Ishikawa (cell line): ENCODE data around the gene MRPL1.

ENCODE experiments used
- CEBPB ChIP-seq: IDR thresholded peaks from 2 replicates; pipeline ENCODE4 v1.6.1; 2012
- TAF1 ChIP-seq: IDR thresholded peaks from 2 replicates; pipeline ENCODE4 v1.6.1; 2012; ENCODE audit warnings: low read depth, mild to moderate bottlenecking
- YY1 ChIP-seq: IDR thresholded peaks from 2 replicates; pipeline ENCODE4 v1.6.1; 2012; ENCODE audit warnings: low read depth
- TF ChIP-seq, protein P1 (sequence below): IDR thresholded peaks from 2 replicates; pipeline ENCODE4 v1.6.1; 2012; ENCODE audit warnings: low read depth, mild to moderate bottlenecking

DNA sequence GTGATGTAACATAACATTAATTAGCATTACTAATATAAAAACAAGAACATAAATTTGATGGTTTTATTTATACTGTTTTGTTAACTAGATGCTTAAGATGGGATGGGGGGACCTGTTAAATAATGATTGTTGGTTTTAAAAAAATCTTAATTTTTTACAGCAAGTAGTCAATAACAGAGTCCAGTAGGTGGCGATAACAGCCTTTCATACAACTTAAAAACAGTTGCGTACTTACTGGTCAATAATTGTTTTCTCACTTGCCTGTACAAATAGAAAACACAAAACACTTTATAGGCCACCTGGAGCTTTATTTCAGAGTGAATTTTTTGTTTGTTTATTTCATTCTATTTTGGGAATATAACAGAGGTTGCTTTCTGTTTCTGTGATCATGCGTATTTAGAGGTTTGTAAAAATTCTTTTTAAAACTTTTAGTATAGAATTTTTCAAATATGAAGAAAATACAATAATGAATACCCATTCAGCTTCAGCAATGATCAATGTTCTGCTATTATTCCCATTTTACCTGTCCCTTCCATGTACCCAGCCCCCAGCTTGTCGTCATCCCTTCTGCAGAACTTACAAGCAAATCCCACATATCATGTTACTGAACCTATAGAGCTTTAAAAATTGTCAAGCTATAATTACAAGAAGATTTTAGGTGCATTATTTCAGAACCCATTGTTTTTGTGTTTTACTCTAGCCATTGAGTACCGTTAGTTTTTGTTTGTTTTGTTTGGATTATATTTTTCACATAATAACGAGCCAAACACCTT is 97.1 kb downstream of the MRPL1 start:
- no peak for TF ChIP-seq TAF1
- no peak for TF ChIP-seq CEBPB
- TF ChIP-seq, protein P1, sequence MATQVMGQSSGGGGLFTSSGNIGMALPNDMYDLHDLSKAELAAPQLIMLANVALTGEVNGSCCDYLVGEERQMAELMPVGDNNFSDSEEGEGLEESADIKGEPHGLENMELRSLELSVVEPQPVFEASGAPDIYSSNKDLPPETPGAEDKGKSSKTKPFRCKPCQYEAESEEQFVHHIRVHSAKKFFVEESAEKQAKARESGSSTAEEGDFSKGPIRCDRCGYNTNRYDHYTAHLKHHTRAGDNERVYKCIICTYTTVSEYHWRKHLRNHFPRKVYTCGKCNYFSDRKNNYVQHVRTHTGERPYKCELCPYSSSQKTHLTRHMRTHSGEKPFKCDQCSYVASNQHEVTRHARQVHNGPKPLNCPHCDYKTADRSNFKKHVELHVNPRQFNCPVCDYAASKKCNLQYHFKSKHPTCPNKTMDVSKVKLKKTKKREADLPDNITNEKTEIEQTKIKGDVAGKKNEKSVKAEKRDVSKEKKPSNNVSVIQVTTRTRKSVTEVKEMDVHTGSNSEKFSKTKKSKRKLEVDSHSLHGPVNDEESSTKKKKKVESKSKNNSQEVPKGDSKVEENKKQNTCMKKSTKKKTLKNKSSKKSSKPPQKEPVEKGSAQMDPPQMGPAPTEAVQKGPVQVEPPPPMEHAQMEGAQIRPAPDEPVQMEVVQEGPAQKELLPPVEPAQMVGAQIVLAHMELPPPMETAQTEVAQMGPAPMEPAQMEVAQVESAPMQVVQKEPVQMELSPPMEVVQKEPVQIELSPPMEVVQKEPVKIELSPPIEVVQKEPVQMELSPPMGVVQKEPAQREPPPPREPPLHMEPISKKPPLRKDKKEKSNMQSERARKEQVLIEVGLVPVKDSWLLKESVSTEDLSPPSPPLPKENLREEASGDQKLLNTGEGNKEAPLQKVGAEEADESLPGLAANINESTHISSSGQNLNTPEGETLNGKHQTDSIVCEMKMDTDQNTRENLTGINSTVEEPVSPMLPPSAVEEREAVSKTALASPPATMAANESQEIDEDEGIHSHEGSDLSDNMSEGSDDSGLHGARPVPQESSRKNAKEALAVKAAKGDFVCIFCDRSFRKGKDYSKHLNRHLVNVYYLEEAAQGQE, result no peak
- TF ChIP-seq YY1, result no peak
